ENCODE results near the gene YIPF4. TPM values are rescaled to one million over a fixed set of nuclear protein-coding genes. Genes with fewer than 3 reads are reported as not detected.
"Not testable (repeated sequence)": the region's sequence is repeated elsewhere in the genome, so short reads cannot be mapped to it uniquely, and the experiment has no call there.

The YIPF4 gene
- total RNA-seq, 2 donors from 2014 or later, result 13.0 to 18.1 TPM

- Histone ChIP-seq H3K27me3 (replicated peaks; ENCODE audit: insufficient read depth) (no peaks in the 10 kb centered on the region), H3K4me3 (peak within 1 kb of the TSS; percentile 68 to 97), H3K9me3 (no peaks in the 10 kb centered on the region), H3K36me3 (no peaks in the 10 kb centered on the region), H3K4me1 (replicated peaks) (peaks cover 14% of the 10 kb centered on the region), H3K27ac (peak within 1 kb of the TSS; percentile 93 to 96)
- TF ChIP-seq POLR2AphosphoS5 (IDR thresholded peaks at IDR 0.05), result peak; percentile 84
- TF ChIP-seq CTCF (IDR thresholded peaks at IDR 0.05), result peak in 2 of 4 experiments; percentile 20 to 30
- peak; percentile 71 for TF ChIP-seq POLR2A (IDR thresholded peaks at IDR 0.05)
- under 1% methylated on average over 40 of the region's 76 CpGs for WGBS
- peak; percentile 96 for DNase-seq (ENCODE audit: low spot score)
- intact Hi-C loops (cut with DNase I), result no loop called here
These were observed 79.1 kb downstream of the YIPF4 start, which contains the start of gene BIRC6 for GRCh38 chr2:32356681-32357317. Gene BIRC6, plus strand, starts transcription at chr2:32357023. Its CDS starts 139 bp downstream, at chr2:32357162.

GRCh38 chr2:32357318-32358110 is 79.8 kb downstream of the YIPF4 start:
- intact Hi-C loops (cut with DNase I), result no loop called here
- Histone ChIP-seq H3K9me3 (no peaks in the 10 kb centered on the region), H3K27me3 (replicated peaks; ENCODE audit: insufficient read depth) (no peaks in the 10 kb centered on the region), H3K4me3 (peak overlapping the region; percentile 68 to 97), H3K36me3 (no peaks in the 10 kb centered on the region), H3K4me1 (replicated peaks) (peaks cover 14% of the 10 kb centered on the region), H3K27ac (peak overlapping the region; percentile 93 to 96)
- WGBS, result 0% methylated on average over 55 of the region's 65 CpGs
- TF ChIP-seq CTCF (IDR thresholded peaks at IDR 0.05) (no peak), POLR2AphosphoS5 (IDR thresholded peaks at IDR 0.05) (no peak), POLR2A (IDR thresholded peaks at IDR 0.05) (no peak)
- DNase-seq (ENCODE audit: low spot score), result peak; percentile 13

- Histone ChIP-seq H3K27me3 (replicated peaks; ENCODE audit: insufficient read depth) (no peaks in the 10 kb centered on the region), H3K4me3 (peak overlapping the region; percentile 68 to 97), H3K9me3 (no peaks in the 10 kb centered on the region), H3K27ac (peak overlapping the region; percentile 93 to 96), H3K4me1 (replicated peaks) (peaks cover 14% of the 10 kb centered on the region), H3K36me3 (no peaks in the 10 kb centered on the region)
- intact Hi-C loops (cut with DNase I), result no loop called here
- WGBS, result 2% methylated on average over 14 of the region's 16 CpGs
- DNase-seq (ENCODE audit: low spot score), result peak; percentile 10
- TF ChIP-seq POLR2AphosphoS5 (IDR thresholded peaks at IDR 0.05), result no peak
- no peak for TF ChIP-seq POLR2A (IDR thresholded peaks at IDR 0.05)
- TF ChIP-seq CTCF (IDR thresholded peaks at IDR 0.05), result no peak
These were observed 80.4 kb downstream of the YIPF4 start for GRCh38 chr2:32358111-32358482.

GRCh38 chr2:32360416-32360815 is 82.7 kb downstream of the YIPF4 start:
- H3K36me3 ChIP-seq, result no peaks in the 10 kb centered on the region
- H3K27me3 ChIP-seq (replicated peaks; ENCODE audit: insufficient read depth), result no peaks in the 10 kb centered on the region
- 62% methylated on average over 4 of the region's 4 CpGs for WGBS
- no peak overlapping the region for H3K4me3 ChIP-seq
- H3K4me1 ChIP-seq (replicated peaks), result peaks cover 14% of the 10 kb centered on the region
- intact Hi-C loops (cut with DNase I), result no loop called here
- no peak overlapping the region for H3K27ac ChIP-seq
- no peaks in the 10 kb centered on the region for H3K9me3 ChIP-seq
- no peak for DNase-seq (ENCODE audit: low spot score)
- TF ChIP-seq POLR2A (IDR thresholded peaks at IDR 0.05) (no peak), POLR2AphosphoS5 (IDR thresholded peaks at IDR 0.05) (no peak), CTCF (IDR thresholded peaks at IDR 0.05) (no peak)

GRCh38 chr2:32362997-32363396 is 85.3 kb downstream of the YIPF4 start:
- H3K36me3 ChIP-seq; DNase-seq (ENCODE audit: low spot score); H3K9me3 ChIP-seq; H3K27me3 ChIP-seq (replicated peaks; ENCODE audit: insufficient read depth); H3K27ac ChIP-seq; H3K4me3 ChIP-seq; intact Hi-C loops (cut with DNase I): not testable (repeated sequence)
- H3K4me1 ChIP-seq (replicated peaks), result peaks cover 14% of the 10 kb centered on the region
- 95% methylated on average over 2 of the region's 2 CpGs for WGBS
